ENCODE data around the gene TTC7B.

GRCh38 chr14:90488256-90488655 lies 328.0 kb downstream of the TTC7B start:
- TF ChIP-seq, protein P1, sequence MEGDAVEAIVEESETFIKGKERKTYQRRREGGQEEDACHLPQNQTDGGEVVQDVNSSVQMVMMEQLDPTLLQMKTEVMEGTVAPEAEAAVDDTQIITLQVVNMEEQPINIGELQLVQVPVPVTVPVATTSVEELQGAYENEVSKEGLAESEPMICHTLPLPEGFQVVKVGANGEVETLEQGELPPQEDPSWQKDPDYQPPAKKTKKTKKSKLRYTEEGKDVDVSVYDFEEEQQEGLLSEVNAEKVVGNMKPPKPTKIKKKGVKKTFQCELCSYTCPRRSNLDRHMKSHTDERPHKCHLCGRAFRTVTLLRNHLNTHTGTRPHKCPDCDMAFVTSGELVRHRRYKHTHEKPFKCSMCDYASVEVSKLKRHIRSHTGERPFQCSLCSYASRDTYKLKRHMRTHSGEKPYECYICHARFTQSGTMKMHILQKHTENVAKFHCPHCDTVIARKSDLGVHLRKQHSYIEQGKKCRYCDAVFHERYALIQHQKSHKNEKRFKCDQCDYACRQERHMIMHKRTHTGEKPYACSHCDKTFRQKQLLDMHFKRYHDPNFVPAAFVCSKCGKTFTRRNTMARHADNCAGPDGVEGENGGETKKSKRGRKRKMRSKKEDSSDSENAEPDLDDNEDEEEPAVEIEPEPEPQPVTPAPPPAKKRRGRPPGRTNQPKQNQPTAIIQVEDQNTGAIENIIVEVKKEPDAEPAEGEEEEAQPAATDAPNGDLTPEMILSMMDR (IDR thresholded peaks at IDR 0.05) = no peak
- TF ChIP-seq POLR2A (IDR thresholded peaks at IDR 0.05) = no peak

All from adrenal gland (tissue), 5 donors.